IMR-90 (cell line): ENCODE measurements around the gene EPB41L4A. TPM values are rescaled to one million over a fixed set of nuclear protein-coding genes. Genes with fewer than 3 reads are reported as not detected.

Source experiments
- ATAC-seq: fragments of 200-7000 bp; cut with Tn5 transposase; 2 replicates; pipeline ENCODE4 v1.9.1; 2020; ENCODE audit warnings: low read depth, mild to moderate bottlenecking, moderate library complexity
- BruUV-seq: library from RNA; stranded (reverse); fragments of 400-500 nt; replicated peaks from 2 replicates; lab custom pipeline; 2021; lab: Mats Ljungman, UMichigan
- CTCF ChIA-PET: fragments of 300-600 bp; formaldehyde crosslinking; extraction: SDS; loops from one replicate; lab custom pipeline; 2021; ENCODE audit warnings: antibody characterized with exemption; lab: Yijun Ruan, JAX
- POLR2A ChIA-PET: fragments of 300-600 bp; sonication (Branson Sonifier 250); formaldehyde crosslinking; loops from one replicate; lab custom pipeline; 2022; ENCODE audit warnings: antibody characterized with exemption; ENCODE audit not compliant: unreplicated experiment; lab: Charles Lee
- DNase-seq: peaks from one replicate; pipeline ENCODE4 v3.0.0; 2013
- H2AFZ ChIP-seq: replicated peaks from 2 replicates; pipeline ENCODE3; 2013; ENCODE audit warnings: low read length, mild to moderate bottlenecking; ENCODE audit not compliant: poor library complexity
- H2AK5ac ChIP-seq: 2 replicates; pipeline ENCODE4 v1.6.1; 2013; ENCODE audit warnings: low read depth, low read length, inconsistent platforms
- H2AK9ac ChIP-seq: replicated peaks from 2 replicates; pipeline ENCODE3; 2013; ENCODE audit warnings: mild to moderate bottlenecking, low read depth, low read length, moderate library complexity; ENCODE audit not compliant: poor library complexity
- H2BK120ac ChIP-seq: 2 replicates; pipeline ENCODE4 v1.6.1; 2013; ENCODE audit warnings: low read depth, low read length, inconsistent platforms
- H2BK15ac ChIP-seq: 3 replicates; pipeline ENCODE4 v1.6.1; 2013; ENCODE audit warnings: low read depth, low read length, inconsistent platforms
- H2BK20ac ChIP-seq: 2 replicates; pipeline ENCODE4 v1.6.1; 2013; ENCODE audit warnings: low read depth, mild to moderate bottlenecking, inconsistent platforms, low read length, moderate library complexity
- H2BK5ac ChIP-seq: 2 replicates; pipeline ENCODE4 v1.6.1; 2013; ENCODE audit warnings: mild to moderate bottlenecking, low read depth, low read length, inconsistent platforms; ENCODE audit not compliant: poor library complexity, severe bottlenecking
- H3K14ac ChIP-seq: replicated peaks from 2 replicates; pipeline ENCODE4 v1.6.1; 2013; ENCODE audit warnings: low read depth, low read length, inconsistent platforms
- H3K18ac ChIP-seq: 2 replicates; pipeline ENCODE4 v1.6.1; 2013; ENCODE audit warnings: low read depth, low read length, control low read depth
- H3K23ac ChIP-seq: 2 replicates; pipeline ENCODE4 v1.6.1; 2013; ENCODE audit warnings: low read depth, low read length, inconsistent platforms
- H3K27ac ChIP-seq: 2 replicates; pipeline ENCODE4 v1.5.1; 2013; ENCODE audit warnings: mild to moderate bottlenecking, control low read depth, low read length; ENCODE audit not compliant: insufficient read depth
- H3K27me3 ChIP-seq: 2 replicates; pipeline ENCODE4 v1.6.1; 2013; ENCODE audit warnings: low read length; ENCODE audit not compliant: control insufficient read depth, insufficient read depth
- H3K36me3 ChIP-seq: 2 replicates; pipeline ENCODE4 v1.6.1; 2013; ENCODE audit warnings: low read length, mixed read lengths; ENCODE audit not compliant: control insufficient read depth, insufficient read depth
- H3K4ac ChIP-seq: 2 replicates; pipeline ENCODE4 v1.6.1; 2013; ENCODE audit warnings: low read depth, low read length, inconsistent platforms
- H3K4me1 ChIP-seq: 2 replicates; pipeline ENCODE4 v1.6.1; 2013; ENCODE audit warnings: low read length, mixed read lengths; ENCODE audit not compliant: control insufficient read depth, insufficient read depth
- H3K4me2 ChIP-seq: 2 replicates; pipeline ENCODE4 v1.6.1; 2013; ENCODE audit warnings: low read depth, mild to moderate bottlenecking, control low read depth, low read length, moderate library complexity
- H3K4me3 ChIP-seq: 2 replicates; pipeline ENCODE4 v1.5.1; 2013; ENCODE audit warnings: low read depth, mild to moderate bottlenecking, control low read depth, low read length, moderate library complexity; ENCODE audit not compliant: insufficient read depth
- H3K56ac ChIP-seq: 2 replicates; pipeline ENCODE4 v1.6.1; 2013; ENCODE audit warnings: low read length, inconsistent platforms; ENCODE audit not compliant: insufficient read depth; ENCODE audit errors: extremely low read depth
- H3K79me1 ChIP-seq, 2 experiments: 2 replicates each; pipeline ENCODE4 v1.6.1; 2013; ENCODE audit warnings: low read length in 2 of 2, inconsistent platforms in 1 of 2, low read depth in 1 of 2
- H3K9ac ChIP-seq: 2 replicates; pipeline ENCODE4 v1.6.1; 2013; ENCODE audit warnings: low read depth, low read length, control low read depth
- H3K9me1 ChIP-seq: 2 replicates; pipeline ENCODE4 v1.6.1; 2013; ENCODE audit warnings: low read length, inconsistent platforms; ENCODE audit not compliant: insufficient read depth
- H3K9me3 ChIP-seq: 2 replicates; pipeline ENCODE4 v1.6.1; 2013; ENCODE audit warnings: low read length; ENCODE audit not compliant: control insufficient read depth, insufficient read depth
- H4K20me1 ChIP-seq: 2 replicates; pipeline ENCODE4 v1.6.1; 2013; ENCODE audit warnings: low read length, inconsistent platforms; ENCODE audit not compliant: insufficient read depth
- H4K5ac ChIP-seq: 2 replicates; pipeline ENCODE4 v1.6.1; 2013; ENCODE audit warnings: mild to moderate bottlenecking, low read depth, low read length, control low read depth
- H4K8ac ChIP-seq, 2 experiments: 2 replicates each; pipeline ENCODE4 v1.6.1; 2013; ENCODE audit warnings: low read depth in 2 of 2, low read length in 2 of 2, control low read depth in 1 of 2, inconsistent platforms in 1 of 2
- H4K91ac ChIP-seq: 2 replicates; pipeline ENCODE4 v1.6.1; 2013; ENCODE audit warnings: low read depth, low read length, inconsistent platforms; ENCODE audit not compliant: insufficient read depth
- FOS ChIP-seq: fragments of 150-350 bp; IDR thresholded peaks from 2 replicates; pipeline ENCODE4 v1.6.1; 2016; ENCODE audit warnings: low read depth, low read length
- MAFK ChIP-seq: IDR thresholded peaks from 2 replicates; pipeline ENCODE4 v1.6.1; 2012; ENCODE audit warnings: low read depth, low read length, improper control_type of control experiment
- MXI1 ChIP-seq: IDR thresholded peaks from 2 replicates; pipeline ENCODE4 v1.6.1; 2012; ENCODE audit warnings: low read depth, mild to moderate bottlenecking, low read length, moderate library complexity, borderline replicate concordance
- NFE2L2 ChIP-seq: fragments of 150-350 bp; IDR thresholded peaks from 2 replicates; pipeline ENCODE4 v1.6.1; 2016; ENCODE audit warnings: low read depth, mild to moderate bottlenecking, low read length
- RAD21 ChIP-seq: IDR thresholded peaks from 2 replicates; pipeline ENCODE4 v1.6.1; 2012; ENCODE audit warnings: low read length, improper control_type of control experiment
- SMC3 ChIP-seq: fragments of 150-350 bp; IDR thresholded peaks from 2 replicates; pipeline ENCODE4 v1.6.1; 2016; ENCODE audit warnings: low read depth, mild to moderate bottlenecking, antibody characterized with exemption, low read length, moderate library complexity
- WGBS, 2 experiments: methylation state at CpG; one replicate each; pipeline versions ENCODE4 v1.1.5 to v1.1.7; 2013; ENCODE audit warnings: missing lambda C conversion rate in 2 of 2; ENCODE audit not compliant: insufficient read length in 1 of 2; ENCODE audit errors: extremely low coverage in 2 of 2; 5-methylcytosine and 5-hydroxymethylcytosine counted together
- dilution Hi-C: fragments of 300-500 bp; cut with HindIII; formaldehyde crosslinking; loops from one replicate; pipeline ENCODE4 v1.14.3; 2018; ENCODE audit warnings: low sequenced_read_pairs; ENCODE audit not compliant: unreplicated experiment
- in situ Hi-C: fragments of 300-500 bp; cut with MboI; formaldehyde crosslinking; loops from 3 replicates; pipeline ENCODE4 v1.14.3; 2019; ENCODE audit warnings: low sequenced_read_pairs, inconsistent platforms, mixed read lengths
- intact Hi-C: fragments of 100-400 bp; cut with micrococcal nuclease; formaldehyde crosslinking; loops from 2 replicates; pipeline ENCODE4 v1.10.0; 2022
- polyA plus RNA-seq, 3 experiments: library from polyadenylated mRNA; depleted of rRNA; stranded (reverse); fragments of >200 nt; gene quantifications; 2 replicates each; pipeline ENCODE4 v1.2.3, GENCODE V29; 2012; ENCODE audit warnings: low replicate concordance in 1 of 3
- total RNA-seq: library from RNA; depleted of rRNA; stranded (reverse); fragments of >200 nt; gene quantifications from 2 replicates; pipeline ENCODE4 v1.2.3, GENCODE V29; 2012
- TF ChIP-seq, protein P1 (sequence below): fragments of 150-350 bp; IDR thresholded peaks from 2 replicates; pipeline ENCODE4 v1.6.1; 2016; ENCODE audit warnings: low read depth, mild to moderate bottlenecking, low read length, moderate library complexity, borderline replicate concordance

EPB41L4A gene
- total and polyA plus RNA-seq, 2 of the 4 experiments (the other 2 are of a cell fraction): under 0.01 to 0.02 TPM

DNA sequence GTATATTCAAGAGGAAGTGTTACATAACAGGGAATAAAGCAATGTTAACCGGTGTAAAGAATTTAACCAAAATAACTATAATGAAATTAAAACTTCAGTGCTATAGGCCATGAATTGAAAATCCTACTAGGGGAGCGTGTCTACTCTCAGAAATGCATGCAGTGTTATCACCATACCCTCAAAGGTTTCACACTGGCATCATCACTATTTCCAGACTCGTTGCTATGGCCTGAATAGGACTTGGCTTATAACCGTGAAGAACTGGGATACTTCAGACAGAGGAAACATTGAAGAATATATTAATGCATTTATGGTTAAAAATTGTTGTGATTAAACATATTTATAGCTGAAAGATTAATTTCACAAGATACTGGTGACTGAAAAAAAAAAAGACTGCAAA is 154.9 kb downstream of the EPB41L4A start:
- WGBS, 2 experiments: 14% methylated on average over 1 of the region's 4 CpGs; no CpG with 5 or more reads in 1 of the 2 experiments
- no peak for ATAC-seq
- dilution Hi-C loops: no loop called here
- H3K27ac ChIP-seq: no peak overlapping the region
- H3K14ac ChIP-seq: no peak overlapping the region
- H3K4ac ChIP-seq: no peak overlapping the region
- no peak overlapping the region for H4K91ac ChIP-seq
- H2AK9ac ChIP-seq: no peak overlapping the region
- H3K36me3 ChIP-seq: no peaks in the 10 kb centered on the region
- no TSS peak for BruUV-seq
- no peaks in the 10 kb centered on the region for H3K9me1 ChIP-seq
- H3K9me3 ChIP-seq: no peaks in the 10 kb centered on the region
- no peak overlapping the region for H3K4me2 ChIP-seq
- no peaks in the 10 kb centered on the region for H3K4me1 ChIP-seq
- no peak overlapping the region for H4K5ac ChIP-seq
- no peak overlapping the region for H3K56ac ChIP-seq
- H2BK5ac ChIP-seq: no peak overlapping the region
- no peak overlapping the region for H2AK5ac ChIP-seq
- H3K79me1 ChIP-seq: no peaks in the 10 kb centered on the region
- no peaks in the 10 kb centered on the region for H4K20me1 ChIP-seq
- H3K18ac ChIP-seq: no peak overlapping the region
- H3K27me3 ChIP-seq: no peaks in the 10 kb centered on the region
- no peak overlapping the region for H3K4me3 ChIP-seq
- intact Hi-C loops: no loop called here
- no peak overlapping the region for H3K9ac ChIP-seq
- no peak overlapping the region for H2BK15ac ChIP-seq
- DNase-seq: no peak
- no peak overlapping the region for H2AFZ ChIP-seq
- H3K23ac ChIP-seq: no peak overlapping the region
- H2BK20ac ChIP-seq: no peak overlapping the region
- ChIA-PET POLR2A (no interaction called here), CTCF (no interaction called here)
- in situ Hi-C loops: no loop called here
- H2BK120ac ChIP-seq: no peak overlapping the region
- TF ChIP-seq MXI1 (no peak), NFE2L2 (no peak), RAD21 (no peak), SMC3 (no peak), FOS (no peak), MAFK (no peak)
- TF ChIP-seq, protein P1, sequence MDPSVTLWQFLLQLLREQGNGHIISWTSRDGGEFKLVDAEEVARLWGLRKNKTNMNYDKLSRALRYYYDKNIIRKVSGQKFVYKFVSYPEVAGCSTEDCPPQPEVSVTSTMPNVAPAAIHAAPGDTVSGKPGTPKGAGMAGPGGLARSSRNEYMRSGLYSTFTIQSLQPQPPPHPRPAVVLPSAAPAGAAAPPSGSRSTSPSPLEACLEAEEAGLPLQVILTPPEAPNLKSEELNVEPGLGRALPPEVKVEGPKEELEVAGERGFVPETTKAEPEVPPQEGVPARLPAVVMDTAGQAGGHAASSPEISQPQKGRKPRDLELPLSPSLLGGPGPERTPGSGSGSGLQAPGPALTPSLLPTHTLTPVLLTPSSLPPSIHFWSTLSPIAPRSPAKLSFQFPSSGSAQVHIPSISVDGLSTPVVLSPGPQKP: no peak
- H4K8ac ChIP-seq: no peak overlapping the region
